Measurements from ENCODE around the gene LEO1.

Gene LEO1

DNA sequence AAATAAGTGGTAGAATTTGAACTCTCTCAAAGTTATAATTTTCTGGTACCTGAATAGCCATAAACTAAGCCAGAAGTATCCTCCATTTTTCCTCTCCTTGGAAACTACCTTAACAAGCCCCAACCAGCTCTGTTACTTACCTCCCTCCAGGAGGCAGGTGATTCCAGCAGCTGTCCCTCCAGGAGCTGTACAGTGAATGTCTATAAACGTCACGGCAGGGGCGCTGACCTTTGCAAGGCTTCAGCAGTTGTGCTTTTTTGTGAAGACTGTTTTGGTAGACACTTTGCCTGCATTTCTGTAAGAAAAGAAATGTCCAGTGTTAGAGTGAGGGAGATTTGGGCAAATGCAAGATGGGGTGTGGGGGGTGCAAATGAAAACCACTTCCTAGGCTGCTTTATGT is 67.2 kb downstream of the LEO1 start:
- Histone ChIP-seq H3K4me3 (ENCODE audit: low read depth, low read length) (no peak overlapping the region), H3K9me3 (ENCODE audit: severe bottlenecking) (no peaks in the 10 kb centered on the region), H3K27ac (no peak overlapping the region), H3K27me3 (ENCODE audit: insufficient read depth, low read depth, severe bottlenecking) (no peaks in the 10 kb centered on the region), H3K36me3 (peaks cover 31% of the 10 kb centered on the region)
- no peak for DNase-seq
- TF ChIP-seq CTCF (IDR thresholded peaks at IDR 0.05; ENCODE audit: low read depth, low read length) = no peak

DNA sequence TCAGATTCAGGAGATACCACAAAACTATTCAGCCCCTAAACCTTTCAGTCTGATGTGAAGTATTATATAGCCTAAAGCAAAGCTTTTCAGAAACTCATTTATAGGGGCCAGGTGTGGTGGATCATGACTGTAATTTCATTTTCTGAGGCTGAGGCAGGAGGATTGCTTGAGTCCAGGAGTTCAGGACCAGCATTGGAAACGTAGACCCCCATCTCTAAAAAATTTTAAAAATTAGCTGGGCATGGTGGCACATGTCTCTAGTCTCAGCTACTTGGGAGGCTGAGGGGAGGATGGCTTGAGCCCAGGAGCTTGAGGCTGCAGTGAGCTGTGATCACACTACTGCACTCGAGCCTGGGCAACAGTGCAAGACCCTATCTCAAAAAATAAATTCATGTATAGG is 82.1 kb downstream of the LEO1 start:
- Histone ChIP-seq H3K27me3 (ENCODE audit: insufficient read depth, low read depth, severe bottlenecking) (no peaks in the 10 kb centered on the region), H3K27ac (no peak overlapping the region), H3K9me3 (ENCODE audit: severe bottlenecking) (no peaks in the 10 kb centered on the region), H3K36me3 (peaks cover 9% of the 10 kb centered on the region), H3K4me3 (ENCODE audit: low read depth, low read length) (no peak overlapping the region)
- no peak for DNase-seq
- TF ChIP-seq CTCF (IDR thresholded peaks at IDR 0.05; ENCODE audit: low read depth, low read length) = no peak

DNA sequence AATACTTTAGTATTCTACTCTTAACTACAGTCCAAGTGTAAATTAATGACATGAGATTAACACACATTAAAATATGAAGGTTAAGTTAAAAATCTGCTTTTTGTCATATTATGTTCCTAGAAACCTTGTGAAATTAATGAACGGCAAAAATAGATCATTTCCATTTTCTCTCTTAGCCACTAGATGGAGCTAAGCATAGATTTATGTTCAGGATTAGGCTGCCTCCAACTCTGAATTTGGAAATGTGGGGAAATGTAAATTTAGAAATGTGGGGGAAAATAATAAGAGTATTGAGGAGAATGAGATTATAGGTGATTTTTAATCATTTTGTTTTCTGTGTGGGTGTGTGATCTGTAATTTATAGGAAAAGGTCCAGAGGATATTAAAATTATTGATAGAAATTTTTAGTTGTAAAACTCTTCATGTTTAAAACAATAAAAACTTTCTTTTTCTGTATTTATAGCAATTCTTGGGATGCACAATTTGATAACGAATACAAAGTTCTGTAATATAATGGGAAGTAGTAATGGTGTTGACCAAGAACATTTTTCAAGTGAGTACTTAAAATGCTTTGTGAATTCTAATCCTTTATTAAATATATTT is 82.9 kb downstream of the LEO1 start:
- DNase-seq = no peak
- no peak; the same call in 1 of the 2 replicates for TF ChIP-seq CTCF (IDR thresholded peaks at IDR 0.05; ENCODE audit: low read depth, low read length)
- H3K4me3 ChIP-seq (ENCODE audit: low read depth, low read length) = no peak overlapping the region

More for the DNA sequence above, 82.9 kb downstream of the LEO1 start:
- Histone ChIP-seq H3K27me3 (ENCODE audit: insufficient read depth, low read depth, severe bottlenecking) (no peaks in the 10 kb centered on the region), H3K27ac (no peak overlapping the region), H3K9me3 (ENCODE audit: severe bottlenecking) (no peaks in the 10 kb centered on the region), H3K36me3 (peaks cover 5% of the 10 kb centered on the region; the same call in 1 of the 2 replicates)
